ENCODE measurements around the gene GRM7. TPM values are rescaled to one million over a fixed set of nuclear protein-coding genes. Genes with fewer than 3 reads are reported as not detected.

GRM7 gene
- total RNA-seq, 1 donor from 2014 or later = not detected

DNA sequence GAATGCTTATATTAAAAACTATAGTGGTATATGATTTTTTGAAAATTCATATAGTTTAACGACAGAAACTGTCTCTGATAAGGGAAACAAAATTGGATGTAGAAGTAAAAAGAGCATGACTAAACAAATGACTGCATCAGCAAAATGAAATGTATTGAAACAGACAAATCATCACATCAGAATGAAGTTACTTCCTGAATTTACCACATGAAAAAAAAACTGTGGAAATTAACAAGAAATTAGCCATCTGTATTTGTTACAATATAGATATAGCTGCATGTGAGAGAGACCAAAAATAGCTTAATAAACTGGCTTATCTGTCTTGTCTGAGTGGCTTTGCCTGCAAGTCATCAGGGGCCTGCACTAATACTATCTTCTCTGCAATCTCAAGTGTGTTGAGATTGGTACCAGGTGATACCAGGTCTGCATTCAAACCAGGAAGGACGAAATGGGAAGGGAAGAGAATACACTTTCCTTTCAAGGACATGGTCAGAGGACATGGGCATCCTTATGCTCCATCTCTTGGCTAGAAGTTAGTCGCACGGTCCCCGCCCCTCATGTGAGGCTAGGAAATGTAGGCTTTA, 388.7 kb downstream of the GRM7 start:
- ATAC-seq = no peak

DNA sequence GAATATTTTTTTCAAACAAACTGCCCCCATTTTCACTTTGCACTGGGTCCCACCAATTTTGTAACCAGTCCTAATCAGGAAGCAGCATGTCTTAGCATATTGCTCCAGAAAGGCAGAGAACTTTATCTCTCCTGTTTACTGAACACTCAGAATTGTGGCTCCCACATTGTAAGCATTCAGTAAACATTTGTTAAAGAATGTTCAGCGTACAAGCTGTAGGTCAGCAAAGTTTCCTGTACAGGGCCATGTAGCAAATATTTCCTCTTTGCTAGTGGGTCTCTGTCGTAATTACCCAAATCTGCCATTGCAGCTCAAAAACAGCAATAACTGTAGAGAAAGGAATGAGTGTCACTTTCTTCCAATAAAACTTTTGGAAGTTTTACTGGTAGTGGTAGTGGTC, 393.3 kb downstream of the GRM7 start:
- no peak for ATAC-seq

DNA sequence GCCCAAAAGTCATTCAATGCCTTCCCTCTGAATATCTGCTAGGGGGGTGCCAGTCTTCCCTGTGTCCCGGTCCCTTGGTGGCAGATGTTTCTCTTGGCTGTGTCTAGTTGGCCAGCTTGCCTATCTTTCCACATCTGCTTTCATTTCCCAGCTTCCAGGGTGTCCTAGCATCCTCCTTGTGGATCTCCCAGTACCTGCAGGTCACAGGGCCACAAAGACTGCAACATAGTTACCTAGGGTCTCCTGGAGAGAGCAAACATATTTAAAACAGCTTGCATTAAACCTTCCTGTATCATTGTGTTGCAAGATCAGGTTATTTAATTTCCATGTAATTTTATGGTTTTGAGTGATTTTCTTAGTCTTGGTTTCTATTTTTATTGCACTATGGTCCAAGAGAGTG, 400.1 kb downstream of the GRM7 start:
- ATAC-seq = no peak

DNA sequence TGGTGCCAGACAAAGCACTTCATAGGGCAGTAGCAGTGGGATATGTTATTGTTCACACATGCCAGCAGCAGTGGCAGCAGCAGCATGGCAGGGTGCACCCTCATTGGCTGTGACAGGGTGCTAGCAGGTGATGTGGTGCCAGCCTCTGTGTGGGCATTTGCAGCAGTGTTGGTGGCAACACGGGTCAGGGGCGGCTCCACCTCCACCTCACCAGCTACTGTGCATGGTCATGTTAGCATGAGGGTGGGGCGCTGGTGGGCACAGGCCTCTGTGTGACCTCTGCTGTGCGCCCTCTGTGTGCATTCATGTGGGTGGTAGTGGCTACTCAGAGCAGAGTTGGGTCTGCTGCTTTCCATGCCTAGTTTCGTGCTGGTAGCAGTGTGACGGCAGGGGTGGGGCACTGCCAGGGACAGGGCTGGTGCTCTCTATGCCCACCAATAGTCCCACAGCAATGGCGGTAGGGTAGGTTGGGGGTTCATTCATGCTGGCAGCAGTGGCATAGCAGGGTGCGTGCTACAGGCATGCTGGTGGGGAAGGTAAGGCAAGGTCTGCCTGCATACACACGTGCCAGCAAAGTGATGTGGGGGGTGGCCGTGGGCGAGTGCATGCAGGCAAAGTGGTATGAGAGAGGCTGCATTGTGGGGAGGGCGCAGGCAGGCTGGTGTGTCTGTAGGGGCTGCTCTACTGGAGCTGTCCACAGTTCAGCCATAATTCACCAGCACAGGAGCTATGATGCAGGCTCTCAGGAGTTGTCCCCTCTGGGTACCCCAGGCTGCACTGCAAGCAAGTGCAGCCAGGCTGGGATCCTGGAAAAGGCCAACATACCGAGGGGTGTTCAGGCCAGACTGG, 402.7 kb downstream of the GRM7 start:
- ATAC-seq = no peak

DNA sequence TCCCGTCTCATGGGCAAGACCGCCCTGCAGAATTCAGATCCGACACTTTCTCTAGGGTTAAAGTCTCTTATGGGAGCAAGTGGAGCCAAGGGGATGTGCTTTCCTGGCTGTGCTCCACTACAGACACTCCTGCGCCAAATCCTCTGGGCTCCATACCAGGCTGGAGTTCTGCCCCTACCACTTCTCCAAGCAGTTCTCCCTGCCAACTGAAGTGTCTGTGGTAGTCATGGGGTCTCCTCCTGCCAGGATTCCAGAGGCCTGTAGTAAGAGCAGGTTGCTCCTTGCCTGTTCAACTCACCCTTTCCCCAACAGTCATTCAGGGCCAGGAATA, 403.2 kb downstream of the GRM7 start:
- ATAC-seq = no peak

DNA sequence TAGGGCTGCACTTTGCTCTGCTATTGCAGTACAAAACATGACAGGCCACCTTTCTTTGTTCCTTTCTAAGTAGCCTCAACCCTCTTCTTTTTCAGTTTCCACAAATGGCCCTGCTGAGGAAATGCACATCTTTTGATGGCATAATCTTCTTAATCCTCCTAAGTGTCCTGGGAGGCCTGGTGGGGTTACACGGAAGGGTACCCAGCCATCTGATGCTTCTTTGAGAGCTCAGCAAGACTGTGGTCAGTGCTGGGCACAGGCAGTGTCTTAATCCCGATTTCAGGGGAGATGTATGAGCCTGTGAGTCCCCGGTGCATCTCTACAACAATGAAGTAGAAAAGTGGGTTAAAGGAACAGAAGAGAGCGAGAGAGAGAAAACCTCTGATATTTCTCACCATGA, 404.8 kb downstream of the GRM7 start:
- ATAC-seq = no peak

DNA sequence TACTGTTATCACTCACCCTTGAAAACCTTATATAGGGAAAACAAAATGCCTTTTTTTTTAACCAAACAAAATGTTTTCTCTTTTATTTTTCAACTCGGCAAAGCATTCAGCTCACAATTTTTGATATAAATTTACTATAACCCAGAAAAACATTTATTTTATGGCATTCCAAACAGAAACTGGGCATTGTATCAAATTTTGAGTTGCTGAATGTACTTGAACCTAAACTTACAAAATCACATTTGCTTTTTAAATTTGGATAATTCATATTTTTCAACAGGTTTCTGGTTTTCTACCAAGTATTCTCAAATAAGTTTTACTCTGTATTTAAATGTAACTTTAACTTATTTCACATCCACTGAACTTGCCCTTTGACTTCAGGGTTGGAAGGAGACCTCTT, 405.6 kb downstream of the GRM7 start:
- no peak for ATAC-seq

DNA sequence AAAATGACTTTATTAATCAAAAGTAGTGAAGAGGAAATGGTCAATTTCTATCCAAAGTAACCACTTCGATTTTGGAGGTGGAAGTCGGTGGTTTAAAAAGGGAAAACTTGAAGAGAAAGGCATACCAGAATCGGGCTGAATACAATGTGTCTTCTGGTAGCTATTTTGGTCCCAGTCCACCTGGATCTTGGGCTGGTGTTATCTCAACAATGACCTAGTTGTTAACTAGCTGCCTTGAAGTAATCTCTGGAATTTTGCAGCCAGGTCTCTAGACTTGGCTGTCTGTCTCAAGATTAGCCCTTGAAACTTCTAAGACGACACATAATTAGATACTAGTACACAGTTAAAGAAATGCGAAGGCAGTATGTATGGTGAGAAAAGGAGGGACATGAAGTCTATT, 409.8 kb downstream of the GRM7 start:
- ATAC-seq = no peak

DNA sequence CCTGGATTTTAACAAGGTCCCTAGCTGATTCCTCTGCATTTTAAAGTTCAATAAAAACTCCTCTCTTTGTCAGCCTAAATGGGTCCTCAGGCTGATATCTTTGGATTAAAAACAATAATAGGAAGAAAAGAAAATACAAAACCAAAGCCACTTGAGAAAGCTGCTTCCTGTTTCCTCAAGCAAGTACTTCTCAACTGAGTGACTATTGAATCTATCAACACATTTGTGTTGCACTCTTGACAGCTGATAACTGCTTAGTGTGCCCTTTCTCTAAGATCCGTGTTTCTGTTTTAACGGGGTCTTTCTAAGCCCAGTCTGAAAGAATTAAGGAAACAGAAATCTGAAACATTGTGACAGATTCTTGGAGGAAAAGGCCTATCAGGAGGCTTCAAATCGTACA, 410.7 kb downstream of the GRM7 start:
- ATAC-seq = no peak

DNA sequence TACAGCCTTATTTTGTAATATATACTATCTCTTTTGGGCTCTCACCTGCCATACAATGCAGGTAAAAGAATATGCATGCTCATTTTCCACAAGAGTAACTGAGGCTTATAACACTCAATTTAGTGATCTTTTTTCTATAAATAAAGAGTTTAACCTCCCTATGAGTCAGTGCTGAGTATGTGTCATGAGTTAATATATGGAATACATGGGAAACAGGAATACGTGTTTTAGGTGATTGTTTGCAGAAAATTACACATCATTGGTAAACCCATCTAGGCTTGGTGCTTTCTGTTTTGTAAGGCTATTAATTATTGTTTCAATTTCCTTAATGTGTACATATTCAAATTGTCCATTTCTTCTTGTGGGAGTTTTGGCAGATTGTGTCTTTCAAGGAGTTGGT, 411.3 kb downstream of the GRM7 start:
- no peak for ATAC-seq

DNA sequence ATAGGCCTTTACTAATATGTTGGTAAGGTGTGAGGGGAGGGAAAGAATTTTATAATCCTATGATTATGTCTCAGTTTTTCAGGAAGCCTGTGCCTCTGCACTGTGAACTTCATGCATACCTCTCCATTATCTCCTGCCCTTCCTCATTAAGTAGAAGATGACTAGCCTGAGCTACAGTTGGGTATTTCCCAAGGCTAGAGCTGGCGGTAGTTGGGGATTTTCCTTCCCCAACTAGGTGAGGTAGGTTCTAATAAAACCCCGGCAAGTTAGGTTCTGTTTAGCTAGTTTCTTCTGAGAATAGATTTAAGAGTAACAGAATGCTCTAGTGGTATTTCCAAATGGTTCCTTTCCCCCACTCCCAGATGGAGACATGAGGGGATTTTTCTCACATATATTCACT, 414.5 kb downstream of the GRM7 start:
- no peak for ATAC-seq

DNA sequence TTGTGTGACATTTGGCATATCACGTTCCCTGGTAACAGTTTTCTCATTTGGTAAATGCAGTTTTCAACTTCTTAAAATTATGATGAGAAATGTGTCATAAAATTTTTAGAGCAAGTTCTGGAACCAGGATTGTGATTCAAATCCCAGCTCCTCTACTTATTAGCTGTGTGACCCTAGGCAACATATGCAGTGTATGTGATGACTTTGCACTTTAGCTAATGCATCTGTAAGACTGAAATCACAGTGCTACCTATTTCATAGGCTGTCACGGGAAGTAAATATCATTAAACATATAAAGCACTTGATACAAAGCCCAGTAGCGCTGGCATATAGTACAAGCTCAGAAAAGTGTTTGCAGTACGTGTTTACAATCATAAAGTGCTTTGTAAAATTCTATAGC, 419.4 kb downstream of the GRM7 start:
- no peak for ATAC-seq

DNA sequence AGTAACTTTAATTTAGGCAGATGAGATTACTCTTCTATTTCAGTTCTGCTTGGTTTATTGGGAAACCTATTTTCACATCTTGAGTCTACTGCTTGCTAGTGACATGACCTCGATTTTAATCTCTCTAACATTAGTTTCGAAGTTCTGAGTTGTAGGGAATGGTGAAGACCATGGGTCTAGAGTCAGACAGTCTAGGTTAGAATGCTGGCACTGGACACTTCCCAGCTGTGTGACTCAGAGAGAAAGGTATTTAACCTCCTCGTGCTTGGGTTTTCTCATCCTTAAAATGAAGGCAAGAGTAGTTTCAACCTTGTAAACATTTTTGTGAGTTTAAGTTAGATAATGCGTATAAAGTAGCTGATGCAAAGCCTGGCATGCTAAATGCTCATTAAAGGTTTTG, 422.1 kb downstream of the GRM7 start:
- no peak for ATAC-seq

DNA sequence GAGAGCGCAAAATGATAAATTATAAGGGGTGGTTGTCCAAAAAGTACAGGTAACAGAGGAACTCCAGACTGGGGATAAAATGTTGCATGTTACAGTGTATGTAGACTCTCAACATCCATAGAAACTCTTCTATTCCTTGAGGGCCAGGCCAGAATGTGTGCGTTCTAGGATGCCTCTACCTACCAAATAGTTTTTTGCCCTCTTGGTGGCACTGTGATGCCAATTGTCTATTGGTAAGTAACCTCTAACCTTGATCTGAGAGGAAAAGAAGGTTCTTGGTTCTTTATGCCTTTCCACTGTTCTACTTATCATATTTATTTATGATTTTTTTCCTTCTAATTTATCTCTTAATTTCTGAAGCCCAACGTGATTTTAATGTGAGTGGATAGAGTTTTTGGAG, 424.6 kb downstream of the GRM7 start:
- no peak for ATAC-seq

DNA sequence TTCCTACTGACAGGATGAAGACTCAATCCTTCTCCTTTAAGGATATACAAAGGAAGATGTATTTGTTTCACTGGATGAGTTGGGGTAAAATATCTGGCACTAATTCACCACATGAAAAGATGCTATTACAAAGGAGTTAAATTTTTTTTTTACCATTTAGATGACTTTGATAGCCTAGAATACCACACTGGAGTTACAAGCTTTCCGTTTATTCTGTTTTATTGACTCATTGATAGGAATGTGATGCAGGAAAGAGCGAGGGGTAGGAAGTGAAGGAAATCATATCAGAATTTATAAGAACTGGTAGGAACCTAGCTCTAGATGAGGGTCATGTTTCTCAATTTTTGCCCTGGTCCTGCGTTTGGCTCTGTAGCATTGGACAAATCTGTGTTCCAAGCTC, 427.2 kb downstream of the GRM7 start:
- ATAC-seq = no peak

DNA sequence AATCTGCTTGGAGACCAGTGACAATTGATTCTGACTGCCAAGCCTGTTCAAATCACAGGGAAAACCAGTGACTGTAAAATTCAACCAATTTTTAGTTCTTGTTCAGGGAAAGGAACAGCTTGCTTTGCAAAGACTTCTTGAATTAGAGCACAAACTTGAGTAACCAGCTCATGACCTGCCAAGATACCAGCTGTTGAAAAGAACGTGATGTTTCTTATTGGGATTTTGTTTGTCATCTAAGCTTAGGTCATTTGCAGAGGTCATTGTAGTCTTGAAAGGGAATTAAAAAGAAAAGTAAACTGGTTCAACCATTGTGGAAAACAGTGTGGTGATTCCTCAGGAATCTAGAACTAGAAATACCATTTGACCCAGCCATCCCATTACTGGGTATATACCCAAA, 428.2 kb downstream of the GRM7 start:
- ATAC-seq = no peak

DNA sequence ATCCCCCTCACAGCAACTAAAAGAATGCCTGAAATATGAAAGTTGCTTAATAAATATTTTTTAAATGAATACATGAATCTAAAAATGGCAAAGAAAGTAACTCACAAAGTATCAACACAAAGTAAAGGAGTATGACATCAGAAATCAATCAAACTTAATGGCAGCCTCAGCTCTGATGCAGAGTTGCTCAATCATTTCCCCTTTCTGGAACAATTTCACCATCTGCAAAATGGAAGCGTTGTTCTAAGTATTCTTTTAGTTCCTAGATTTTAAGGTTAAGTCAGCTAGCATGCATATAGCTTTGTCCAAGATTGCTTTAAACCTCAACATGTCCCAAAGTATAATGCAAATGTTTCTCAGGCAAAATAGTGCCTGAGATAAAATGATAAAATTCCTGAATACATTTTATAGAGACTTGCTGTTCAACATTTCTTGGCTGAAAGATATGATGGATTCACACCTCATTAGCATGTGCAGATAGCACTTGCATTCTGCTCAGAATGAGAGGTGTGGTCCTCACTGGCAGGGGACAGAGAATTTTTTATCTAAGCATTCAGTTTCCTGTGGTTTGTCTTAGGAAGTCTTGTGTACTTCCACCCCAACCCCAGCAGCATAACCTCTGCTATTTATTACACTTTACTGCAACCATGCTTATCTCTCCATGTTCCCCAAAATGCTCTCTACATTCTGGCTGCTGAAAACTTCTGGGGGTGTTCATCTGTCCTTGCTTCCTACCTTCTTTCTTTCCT, 429.3 kb downstream of the GRM7 start:
- no peak for ATAC-seq

DNA sequence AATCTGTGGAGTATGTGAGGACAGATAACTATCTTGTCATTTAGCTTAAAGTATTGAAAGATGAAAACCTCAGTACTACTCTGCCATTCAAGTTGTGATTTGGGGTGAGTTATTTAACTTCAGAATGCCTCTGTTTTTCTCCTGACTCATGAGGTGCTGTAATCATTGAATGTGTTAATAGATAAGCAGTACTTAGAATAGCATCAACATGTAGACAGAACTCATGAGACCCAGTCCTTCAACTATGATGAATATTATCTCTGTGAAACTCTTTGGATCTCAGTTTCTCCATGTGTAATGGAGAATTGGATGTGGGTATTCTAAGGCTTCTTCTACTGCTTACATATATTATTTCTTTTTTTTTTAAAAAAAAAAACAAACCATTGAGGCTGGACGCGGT, 431.4 kb downstream of the GRM7 start:
- no peak for ATAC-seq

DNA sequence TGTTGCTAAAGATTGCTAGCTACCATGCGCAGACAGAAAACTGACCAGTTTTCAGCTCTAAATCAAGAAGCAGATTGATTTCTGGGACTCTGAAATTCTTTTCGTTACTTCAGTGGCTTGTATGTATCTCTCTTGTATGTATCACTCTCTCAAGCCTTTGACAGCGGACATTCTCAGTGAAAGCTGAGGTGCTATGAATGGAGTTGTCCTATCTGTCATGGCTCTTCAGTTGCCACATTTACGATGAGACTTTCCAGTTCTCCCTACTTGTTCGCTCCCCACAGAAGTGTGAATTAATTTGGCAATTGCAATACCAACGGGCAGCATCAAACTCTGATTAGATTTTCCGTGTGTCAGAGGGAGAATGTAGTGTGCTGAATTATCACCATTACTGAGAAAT, 432.4 kb downstream of the GRM7 start:
- ATAC-seq = no peak

DNA sequence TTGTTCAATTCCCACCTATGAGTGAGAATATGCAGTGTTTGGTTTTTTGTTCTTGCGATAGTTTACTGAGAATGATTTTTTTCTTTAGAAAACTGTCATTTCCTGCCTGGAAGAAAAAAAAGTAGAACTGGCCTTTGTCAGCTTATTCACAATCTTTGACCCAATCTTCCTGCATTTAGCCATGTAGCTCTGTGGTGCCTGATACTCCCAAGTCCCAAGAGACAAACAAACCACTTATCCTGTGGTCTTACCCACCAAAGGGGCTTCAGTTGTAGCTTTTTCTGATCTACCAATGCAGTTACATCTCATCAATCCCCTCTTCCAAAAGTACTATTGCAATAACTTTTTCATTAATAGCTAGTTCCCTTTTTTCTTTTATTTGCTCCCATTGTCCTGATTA, 444.6 kb downstream of the GRM7 start:
- no peak for ATAC-seq

DNA sequence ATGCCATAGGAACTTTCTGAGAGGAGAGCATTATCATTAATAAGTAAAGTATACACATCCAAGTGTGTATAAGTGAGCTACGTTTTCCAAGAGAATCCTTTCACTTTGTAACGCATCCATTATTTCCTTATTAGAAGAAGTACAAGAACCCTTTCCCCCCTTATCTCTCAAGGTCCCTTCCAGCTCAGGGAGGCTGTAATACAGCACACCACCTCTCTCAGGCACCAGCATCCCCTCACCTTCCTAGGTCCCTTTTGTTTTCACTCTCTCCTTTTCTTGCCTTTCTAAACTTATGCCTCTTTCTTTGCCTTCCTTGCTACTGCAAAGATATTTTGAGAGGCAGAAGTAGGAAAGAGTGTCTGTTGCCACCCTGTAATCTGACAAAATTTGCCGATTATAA, 446.0 kb downstream of the GRM7 start:
- ATAC-seq = no peak

DNA sequence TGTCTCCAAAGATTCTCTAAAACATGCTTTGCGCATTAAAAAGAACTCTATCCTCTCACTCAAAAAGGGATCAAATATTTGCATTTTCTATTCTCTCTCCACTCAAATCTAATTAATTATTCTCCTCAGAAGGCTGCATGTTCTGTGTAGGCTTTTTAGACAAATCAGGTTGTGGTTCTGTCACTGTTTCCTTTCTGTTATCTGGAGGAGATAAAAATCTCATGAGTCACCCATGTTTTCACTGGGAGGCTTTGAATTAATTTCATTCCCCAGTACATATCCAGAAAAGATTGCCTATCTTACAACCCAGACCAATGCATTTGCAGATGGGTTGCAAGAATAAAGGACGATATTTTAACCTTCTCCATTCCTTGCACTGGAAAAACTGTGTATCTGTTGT, 446.5 kb downstream of the GRM7 start:
- ATAC-seq = no peak

DNA sequence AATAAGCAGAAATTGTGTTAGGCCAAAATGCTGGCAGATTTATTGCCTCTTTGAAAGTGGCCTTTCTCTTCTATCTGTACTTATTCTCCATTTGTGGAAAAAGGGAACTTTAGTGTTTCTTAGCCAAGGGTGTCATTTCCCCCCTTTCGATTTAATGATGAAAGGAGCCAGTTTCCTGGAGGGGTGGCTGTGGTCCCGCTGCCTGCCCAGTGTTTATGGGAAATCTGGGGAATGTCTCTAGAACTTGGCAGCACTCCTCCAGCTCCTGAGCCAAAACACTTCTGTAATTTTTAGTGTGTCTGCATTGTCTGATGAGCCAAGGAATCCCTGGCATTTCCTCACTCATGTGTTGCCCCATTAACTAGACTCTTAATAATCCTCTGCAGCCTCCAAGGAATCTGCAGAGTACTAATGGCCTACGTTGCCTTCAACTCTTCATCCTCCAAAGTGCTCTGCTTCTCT, 448.8 kb downstream of the GRM7 start:
- no peak for ATAC-seq

DNA sequence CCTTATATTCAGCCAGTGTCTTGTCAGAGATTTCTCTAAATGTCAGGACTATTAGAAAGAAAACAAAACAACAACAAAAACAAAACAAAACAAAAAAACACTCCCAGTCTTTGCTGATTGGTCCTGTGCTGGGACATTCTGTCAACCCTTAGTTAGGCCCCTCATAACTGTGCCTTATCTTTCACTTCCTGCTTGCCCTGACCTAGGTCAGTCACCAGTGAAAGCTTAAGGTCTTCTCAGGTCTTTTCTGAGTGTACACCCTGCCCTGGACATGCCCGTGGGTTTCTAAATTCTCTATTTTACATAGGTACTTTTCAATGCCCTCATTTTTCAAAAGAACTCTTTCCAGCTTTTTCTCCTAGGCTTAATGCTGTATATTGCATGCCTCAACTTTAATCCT, 454.1 kb downstream of the GRM7 start:
- ATAC-seq = no peak
